Germinal center (tissue), 1 donor: ENCODE results near the gene PLCZ1.
"Not testable (repeated sequence)": the region's sequence is repeated elsewhere in the genome, so short reads cannot be mapped to it uniquely, and the experiment has no call there.

ENCODE experiments used
- DNase-seq: peaks from one replicate; pipeline ENCODE4 v3.0.0; 2012; ENCODE audit warnings: mixed read lengths, low spot score

Gene PLCZ1, protein sequence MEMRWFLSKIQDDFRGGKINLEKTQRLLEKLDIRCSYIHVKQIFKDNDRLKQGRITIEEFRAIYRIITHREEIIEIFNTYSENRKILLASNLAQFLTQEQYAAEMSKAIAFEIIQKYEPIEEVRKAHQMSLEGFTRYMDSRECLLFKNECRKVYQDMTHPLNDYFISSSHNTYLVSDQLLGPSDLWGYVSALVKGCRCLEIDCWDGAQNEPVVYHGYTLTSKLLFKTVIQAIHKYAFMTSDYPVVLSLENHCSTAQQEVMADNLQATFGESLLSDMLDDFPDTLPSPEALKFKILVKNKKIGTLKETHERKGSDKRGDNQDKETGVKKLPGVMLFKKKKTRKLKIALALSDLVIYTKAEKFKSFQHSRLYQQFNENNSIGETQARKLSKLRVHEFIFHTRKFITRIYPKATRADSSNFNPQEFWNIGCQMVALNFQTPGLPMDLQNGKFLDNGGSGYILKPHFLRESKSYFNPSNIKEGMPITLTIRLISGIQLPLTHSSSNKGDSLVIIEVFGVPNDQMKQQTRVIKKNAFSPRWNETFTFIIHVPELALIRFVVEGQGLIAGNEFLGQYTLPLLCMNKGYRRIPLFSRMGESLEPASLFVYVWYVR

DNA sequence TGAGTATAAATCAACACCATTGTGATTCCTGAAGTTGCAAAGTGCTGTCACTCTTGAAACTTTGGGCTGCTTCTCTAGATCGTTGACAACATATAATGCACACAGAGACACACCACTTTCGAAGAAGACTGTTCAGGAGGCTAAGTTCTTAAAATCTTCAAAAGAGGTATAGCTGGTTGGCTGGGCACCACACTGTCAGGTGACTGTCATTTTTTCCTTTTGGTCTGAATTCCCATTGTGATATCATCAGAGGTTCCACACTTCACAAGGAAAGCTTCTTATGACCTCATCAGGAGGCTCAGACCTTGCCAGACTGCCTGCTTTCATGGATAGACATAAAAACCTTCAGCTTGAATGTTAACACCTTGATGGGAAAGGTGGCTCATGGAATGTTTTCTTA lies at the start of gene PLCZ1, which contains the start of gene CAPZA3:
TSS of gene PLCZ1 (minus strand) at position 194 of the 400 bp plus-strand sequence. CDS start 641 bp downstream, outside the sequence.
TSS of gene CAPZA3 (plus strand) at position 301 of the 400 bp plus-strand sequence. CDS start 150 bp downstream, outside the sequence.
- no peak for DNase-seq

DNA sequence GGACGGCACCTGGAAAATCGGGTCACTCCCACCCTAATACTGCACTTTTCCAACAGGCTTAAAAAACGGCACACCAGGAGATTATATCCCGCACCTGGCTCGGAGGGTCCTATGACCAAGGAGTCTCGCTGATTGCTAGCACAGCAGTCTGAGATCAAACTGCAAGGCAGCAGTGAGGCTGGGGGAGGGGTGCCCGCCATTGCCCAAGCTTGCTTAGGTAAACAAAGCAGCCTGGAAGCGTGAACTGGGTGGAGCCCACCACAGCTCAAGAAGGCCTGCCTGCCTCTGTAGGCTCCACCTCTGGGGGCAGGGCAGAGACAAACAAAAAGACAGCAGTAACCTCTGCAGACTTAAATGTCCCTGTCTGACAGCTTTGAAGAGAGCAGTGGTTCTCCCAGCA lies 47.7 kb upstream of the PLCZ1 start:
- not testable (repeated sequence) for DNase-seq

DNA sequence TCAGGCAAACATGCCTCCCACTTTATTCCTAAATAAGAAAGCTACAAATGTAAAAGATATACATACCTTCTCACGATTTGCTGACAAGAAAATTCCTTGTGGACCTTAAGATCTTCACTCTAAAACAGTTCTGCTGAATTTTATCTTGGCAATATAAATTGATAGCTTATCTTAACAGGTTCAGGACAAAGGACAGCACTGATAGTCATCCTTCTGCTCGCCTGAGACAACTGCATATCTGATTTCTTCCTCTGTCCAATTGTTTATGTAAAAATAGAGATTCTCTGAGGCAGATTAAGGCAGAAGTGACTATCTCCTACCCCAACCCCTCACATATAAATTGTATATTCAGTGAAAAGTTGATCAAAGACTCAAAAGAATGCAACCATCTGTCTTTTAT lies 45.0 kb upstream of the PLCZ1 start:
- no peak for DNase-seq

DNA sequence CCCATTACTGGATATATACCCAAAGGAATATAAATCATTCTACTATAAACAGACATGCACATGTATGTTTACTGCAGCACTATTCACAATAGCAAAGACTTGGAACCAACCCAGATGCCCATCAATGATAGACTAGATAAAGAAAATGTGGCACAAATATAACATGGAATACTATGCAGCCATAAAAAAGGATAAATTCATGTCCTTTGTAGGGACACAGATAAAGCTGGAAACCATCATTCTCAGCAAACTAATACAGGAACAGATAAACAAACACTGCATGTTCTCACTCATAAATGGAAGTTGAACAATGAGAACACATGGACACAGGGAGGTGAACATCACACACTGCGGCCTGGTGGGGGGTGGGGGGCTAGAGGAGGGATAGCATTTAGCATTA lies 28.7 kb upstream of the PLCZ1 start:
- not testable (repeated sequence) for DNase-seq

DNA sequence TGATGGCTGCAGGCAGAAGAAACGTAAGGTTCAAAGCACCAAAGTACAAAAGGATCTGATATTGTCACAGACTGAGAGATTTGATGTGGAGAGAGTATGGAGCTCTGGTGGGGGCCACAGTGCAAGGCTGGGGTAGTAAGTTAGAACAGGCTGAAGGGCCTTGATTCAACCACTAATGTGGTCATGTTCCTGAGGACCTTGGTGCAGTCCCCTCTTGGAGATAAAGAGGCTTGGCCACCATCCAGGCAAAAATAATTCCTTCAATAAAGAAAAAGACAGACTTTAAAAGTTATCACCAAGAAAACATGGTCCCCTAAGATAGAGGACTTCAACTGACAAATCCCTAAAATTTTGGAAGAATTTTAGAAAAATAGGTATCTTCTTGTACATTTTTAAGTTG lies 17.5 kb upstream of the PLCZ1 start:
- DNase-seq = no peak

DNA sequence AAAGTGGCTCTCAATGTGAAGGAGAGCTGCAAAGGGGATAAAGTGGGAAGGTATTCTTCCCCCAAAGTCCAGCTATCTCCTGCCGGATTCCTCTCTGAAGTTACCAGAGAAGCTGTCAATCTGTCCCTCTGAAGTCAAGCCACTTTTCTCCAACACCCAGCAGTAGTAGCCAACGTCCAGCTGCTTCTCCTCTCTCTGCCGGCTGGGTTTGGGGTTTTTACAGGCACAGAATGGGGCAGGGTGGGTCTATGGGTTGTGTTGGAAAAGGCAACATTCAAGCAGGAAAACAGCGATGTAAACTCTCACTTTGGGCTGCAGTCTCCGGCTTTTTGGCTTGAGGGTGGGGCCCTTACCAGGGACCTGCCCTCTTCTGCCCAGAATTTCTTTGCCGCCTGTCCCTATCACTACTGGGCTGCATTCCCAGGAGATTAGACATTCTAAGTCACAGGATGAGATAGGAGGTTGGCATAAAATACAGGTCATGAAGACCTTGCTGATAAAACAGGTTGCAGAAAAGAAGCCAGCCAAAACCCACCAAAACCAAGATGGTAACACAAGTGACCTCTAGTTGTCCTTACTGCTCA lies 16.4 kb upstream of the PLCZ1 start:
- DNase-seq = no peak

DNA sequence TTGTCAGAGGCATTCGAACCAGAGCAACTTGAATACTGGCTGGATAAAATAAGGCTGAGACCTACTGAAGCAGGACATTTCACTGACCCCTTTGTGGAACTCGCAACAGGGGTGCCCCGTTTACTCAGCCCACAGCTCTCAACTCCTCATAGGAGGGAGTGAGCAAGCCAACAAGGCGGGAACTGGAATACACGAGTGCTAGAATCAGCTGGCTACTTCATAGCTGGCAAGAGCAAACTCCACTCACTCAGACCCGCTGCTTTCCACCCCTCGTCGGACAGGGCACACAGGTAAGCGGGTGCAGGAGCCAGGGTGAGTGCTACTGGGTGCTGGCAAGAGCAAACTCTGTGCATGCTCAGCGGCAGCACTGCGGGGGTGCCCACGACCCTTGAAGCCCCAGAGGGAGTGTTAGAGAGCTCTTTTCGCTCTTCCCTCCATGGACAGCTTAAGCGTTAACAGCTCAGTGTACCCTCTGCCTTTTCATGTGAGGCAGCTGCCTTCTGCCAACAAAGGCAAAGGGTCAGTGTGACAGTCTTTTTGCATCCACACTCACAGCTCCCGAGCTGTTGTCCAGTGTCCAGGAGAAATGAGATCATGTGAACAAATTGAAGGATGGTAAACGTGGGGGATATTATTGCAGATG lies 15.8 kb upstream of the PLCZ1 start:
- DNase-seq = no peak

DNA sequence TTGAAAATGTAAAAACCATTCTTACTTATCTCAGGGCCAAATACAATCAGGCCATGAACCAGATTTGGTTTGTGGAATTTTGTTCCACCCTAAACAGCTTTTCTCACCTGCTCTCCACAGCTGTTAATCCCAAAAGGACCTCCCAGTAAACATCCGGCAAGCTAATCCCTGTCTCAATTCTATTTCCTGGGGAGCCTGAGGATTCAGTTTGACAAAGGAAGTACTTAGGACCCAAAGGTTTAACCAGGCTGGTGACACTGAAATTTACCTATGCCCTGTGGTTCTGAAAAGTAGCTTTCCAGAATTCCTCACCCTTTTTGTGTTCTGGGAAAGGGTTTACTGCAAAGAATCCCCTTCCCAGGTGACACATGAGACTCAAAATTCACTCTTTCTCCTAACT lies 15.1 kb upstream of the PLCZ1 start:
- no peak for DNase-seq

DNA sequence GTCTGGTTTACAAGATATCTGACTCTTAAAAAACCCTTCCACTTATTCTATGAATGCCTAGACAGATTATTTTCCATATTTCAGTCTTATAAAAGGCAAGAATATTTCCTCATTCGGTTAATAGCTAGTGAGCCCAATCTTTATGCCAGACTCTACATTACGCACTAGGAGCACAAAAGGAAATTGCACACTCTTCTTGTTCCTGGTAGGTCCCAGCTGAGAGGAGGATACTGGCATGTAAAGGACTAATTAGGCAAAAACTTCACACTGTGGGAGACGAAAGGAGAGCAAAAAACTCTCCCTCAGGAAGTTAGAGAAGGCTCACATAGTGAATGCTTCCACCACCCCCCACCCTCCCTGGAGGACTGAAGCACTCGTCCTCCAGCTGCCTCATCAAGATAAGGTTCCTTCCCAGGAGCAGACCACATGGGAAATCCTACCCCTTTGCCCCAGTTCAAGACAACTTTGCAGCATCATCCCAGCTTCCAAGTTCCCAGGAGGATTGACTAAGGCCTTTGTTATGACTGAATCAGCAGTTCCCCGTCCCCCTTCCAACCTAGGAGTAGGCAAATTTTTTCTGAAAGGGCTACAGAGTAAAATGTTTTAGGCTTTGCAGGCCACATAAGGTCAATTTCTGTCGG lies 14.6 kb upstream of the PLCZ1 start:
- DNase-seq = no peak

DNA sequence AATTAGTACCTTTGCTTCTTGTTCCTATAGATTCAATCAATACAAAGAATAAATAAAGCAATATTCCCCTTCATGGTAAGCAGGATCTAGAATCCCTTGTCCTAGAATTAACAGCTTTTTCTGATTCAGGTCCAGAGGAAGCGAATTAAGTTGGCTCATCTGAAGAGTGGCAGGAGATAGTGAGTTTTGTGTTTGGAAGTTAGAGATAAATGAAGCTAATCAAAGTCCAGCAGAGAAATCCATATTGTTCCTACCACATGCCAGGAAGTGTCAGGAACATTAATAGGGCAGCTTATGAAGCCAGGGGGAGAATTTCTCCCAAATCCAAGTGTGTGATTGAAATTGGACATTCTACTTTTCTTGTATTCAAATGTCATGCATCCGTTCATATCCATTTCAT lies 14.1 kb upstream of the PLCZ1 start:
- no peak for DNase-seq

DNA sequence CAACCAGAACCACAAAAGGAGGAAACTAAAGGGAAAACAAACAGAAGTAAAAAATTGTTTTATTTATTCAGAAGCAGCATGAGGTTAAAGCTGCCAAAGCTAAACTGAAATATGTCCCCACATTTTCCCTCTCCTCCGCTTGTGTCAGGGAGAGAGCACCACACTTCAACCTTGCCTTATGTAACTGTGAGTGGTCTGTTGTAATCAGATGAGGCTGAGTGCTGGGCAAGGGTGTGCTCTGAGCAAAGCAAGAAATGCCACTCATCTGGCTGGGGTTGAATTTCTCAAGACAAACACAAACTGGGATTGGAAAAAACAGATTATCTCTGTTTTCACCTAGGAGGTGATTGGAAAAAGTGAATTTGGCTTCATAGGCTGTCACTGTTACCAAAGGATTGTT lies 12.3 kb upstream of the PLCZ1 start:
- no peak for DNase-seq

DNA sequence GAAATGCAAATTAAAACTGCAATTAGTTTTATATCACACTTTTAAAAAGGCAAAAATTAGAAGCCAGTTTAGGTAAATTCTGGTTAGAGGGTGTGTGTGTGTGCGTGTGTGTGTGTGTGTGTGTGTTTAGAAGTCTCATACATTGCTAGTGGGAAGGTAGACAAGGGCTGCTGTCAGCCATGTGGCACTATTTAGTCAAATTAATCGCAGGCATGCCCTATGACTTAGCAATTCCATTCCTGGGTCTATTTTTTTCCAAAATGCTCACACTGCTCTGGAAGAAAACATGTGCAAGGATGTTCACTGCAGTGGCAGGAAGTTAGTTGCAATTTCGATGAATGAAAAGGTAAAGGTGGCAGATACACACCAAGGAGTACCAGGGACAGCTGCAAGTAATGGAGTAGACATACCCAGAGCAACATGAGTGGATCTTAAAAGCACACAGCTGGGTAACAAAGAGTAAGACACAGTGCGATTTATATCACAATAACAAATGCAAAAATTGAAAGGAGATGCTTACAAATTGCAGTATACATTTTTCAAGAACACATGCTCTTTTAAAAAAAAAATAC lies 11.7 kb upstream of the PLCZ1 start:
- DNase-seq = no peak

DNA sequence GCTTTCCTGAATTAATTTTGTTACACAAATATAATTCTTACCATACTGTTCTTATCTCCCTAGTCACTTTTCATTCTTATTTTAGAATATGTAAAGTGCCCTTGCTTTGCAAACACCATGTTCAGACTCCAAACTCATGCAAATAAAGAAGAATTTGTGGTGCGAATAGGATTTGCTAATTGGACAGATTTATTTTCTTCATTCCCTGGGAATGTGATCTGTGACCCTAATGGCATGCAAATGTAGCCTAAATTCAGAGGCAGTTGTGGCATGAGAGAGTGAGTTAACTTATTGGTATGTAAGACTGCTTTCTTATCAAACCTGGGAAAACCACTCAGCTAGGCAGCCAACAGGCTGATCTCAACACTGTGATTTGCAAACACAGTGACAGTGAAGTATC lies 10.1 kb upstream of the PLCZ1 start:
- no peak for DNase-seq

DNA sequence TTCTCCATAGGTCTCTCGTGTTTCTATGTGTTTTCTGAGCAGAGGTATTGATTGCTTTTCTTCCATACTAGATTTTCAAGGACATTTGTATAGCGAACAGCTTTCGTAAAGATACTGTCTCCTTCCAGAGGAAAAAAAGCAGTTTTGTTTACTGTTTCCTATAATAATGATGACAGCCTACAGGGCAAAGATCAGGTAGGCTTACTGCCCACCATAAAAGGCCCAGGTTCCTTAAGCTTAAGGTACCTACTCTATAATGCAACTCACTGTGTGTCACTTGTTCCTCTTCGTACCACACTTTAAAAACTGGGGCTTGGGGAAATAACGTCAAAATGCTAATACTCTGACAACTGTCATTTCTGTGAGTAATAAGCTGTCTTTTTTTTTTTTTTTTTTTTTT lies 6.7 kb downstream of the PLCZ1 start:
- DNase-seq = no peak

DNA sequence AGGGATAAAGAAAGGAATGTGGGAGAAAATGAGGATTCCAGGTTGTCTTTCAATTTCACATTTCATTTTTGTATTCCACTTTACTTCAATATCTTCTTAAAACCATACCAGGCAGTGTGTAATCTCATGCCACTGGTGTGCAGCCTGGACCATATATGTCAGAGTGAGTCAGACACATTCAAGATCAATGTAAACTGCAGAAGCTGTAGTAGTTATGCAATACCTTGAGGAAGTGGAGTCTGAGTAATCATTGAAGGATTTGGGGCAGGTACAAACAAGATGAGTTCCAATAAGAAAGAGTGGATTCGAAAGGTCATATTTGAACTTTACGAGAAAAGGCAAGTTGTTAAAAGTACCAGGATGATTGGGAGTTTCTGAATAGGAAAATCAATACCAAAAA lies 14.1 kb downstream of the PLCZ1 start:
- DNase-seq = no peak

DNA sequence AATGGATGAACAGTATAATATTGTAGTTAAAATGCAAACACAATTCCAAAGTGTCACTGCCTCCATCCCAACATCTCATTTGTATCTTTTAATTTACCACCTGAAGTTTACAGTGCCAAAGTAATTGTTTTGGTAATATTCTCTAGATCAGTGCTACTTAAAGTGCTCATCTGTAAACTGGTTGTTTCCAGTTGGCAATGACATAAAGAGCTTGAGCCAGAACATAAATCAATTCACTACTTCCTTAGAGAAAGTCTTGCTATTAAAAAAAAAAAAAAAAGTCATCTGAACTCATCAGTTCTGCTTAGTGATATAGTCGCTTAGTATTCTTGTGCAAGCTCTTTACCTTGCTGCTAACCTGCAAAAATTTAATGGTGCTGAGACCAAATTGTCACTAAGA lies 16.4 kb downstream of the PLCZ1 start:
- no peak for DNase-seq

DNA sequence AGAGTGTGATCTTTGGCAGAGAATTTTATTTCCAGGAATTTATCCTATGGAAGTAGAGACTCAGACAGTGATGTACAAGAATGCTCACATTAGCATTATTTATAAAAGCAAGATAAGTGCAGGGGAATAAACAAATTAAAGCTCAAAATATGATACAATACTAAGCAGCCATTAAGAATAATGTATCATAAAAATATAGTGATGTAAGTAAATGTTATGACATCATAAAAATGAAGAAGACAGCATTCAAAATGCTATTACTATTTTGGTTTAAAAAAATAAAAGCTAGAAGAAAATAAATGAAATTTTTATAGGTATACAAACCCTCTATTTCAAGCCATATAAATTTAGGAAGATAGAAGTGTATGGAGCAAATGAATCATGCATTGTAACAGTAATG lies 17.1 kb downstream of the PLCZ1 start:
- no peak for DNase-seq

DNA sequence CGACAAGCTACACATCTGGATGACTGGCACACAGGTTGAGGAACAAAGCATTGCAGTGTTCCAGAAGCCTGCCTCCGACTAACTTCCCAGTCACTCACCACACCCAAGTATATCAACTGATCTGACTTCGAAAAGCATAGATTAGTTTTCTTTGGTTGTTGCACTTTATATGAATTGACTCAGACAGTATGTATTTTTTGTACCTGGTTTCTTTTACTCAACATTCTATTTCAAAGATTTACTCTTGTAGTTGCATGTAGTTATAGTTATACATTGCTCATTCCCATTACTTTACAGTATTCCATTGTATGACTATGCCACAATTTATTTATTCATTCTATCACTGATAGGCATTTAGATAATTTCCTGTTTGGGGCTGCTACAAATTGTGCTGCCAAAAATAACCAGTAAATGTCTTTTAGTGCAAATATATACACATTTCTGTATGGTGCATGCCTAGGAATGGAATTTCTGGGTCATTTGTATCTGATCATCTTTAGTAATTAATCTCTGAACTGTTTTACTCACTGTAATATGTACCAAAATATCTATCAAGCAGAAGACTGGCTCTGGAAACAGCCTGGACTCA lies 17.8 kb downstream of the PLCZ1 start:
- no peak for DNase-seq

DNA sequence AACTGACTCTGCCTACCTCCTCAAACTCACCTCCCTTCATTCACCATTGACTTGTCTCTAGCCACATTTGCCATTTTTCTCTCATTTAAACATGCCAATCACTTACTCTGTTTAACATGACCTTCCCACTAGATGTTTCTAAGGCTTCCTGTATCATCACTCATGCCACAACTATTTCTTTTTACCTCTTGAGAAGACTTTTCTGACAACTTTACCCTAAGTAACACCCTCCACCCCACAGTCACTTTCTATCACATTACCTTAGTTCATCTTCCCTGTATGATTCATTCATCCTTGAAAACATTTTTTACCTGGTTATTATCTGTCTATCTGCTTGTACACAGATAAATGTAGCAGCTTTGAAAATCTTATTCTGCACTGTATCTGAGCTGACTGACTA lies 19.4 kb downstream of the PLCZ1 start:
- no peak for DNase-seq

DNA sequence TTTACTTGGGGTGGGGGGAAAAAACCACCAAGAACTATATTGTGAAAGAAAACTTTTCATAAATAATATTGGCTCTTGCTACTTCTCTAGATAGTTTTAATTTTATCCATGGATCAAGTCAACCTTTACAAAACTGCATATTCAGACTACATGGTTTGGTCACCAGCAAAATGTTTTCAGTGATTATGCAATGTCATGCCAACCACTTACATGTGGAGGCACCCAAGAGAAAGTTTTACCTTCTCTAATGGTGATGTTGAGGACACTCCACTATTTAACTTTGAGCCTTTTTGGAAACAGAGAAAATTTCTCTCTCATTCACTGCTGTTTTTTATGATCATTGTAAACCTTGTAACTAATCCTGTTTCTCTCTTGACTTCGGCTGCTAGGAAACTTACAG lies 21.6 kb downstream of the PLCZ1 start:
- no peak for DNase-seq

DNA sequence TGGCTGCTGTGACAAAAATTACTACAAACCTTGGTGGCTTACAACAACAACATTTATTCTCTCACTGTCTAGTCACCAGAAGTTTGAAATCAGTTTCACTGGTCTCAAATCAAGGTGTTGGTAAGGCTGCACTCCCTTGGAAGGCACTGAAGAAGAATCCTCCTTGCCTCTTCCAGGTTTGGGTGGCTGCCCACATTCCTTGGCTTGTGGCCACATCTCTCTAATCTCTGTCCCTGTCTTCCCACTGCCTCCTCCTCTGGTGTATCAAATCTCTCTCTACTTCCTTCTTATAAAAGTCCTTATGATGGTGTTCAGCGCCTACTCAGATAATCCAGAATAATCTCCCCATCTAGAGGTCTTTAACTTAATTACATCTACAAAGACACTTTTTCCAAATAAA lies 31.0 kb downstream of the PLCZ1 start:
- DNase-seq = no peak

DNA sequence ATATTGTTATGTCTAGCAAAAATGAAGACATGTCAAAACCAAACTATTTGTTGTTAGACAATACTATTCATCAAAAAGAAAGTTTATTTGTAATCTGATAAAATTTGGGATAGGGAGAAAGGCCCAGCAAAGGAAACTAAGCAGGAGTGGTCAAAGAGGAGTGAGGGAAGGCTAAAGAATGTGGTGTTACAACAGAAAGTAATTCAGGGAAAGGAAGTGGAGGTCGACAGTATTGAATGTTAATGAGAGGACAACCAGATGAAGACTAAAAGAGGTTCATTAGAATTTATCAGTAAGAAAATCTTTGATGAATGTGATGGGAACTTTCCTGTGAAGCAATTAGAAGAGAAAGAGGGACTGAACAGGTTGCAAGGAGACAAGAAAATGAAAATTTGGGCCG lies 33.9 kb downstream of the PLCZ1 start:
- DNase-seq = no peak
